ENCODE measurements around the gene SLC16A10. TPM values are rescaled to one million over a fixed set of nuclear protein-coding genes. Genes with fewer than 3 reads are reported as not detected.

SLC16A10 gene
- total and polyA plus RNA-seq, 2 of the 8 experiments (the other 6 are each of a cell fraction or from before 2014, with no cell fraction given) = 18.6 to 23.2 TPM

- TF ChIP-seq POLR2A (IDR thresholded peaks at IDR 0.05; ENCODE audit: control extremely low read depth in 1 of 2, low read depth in 2 of 2, low read length in 2 of 2) (peak; percentile 64 to 86; a peak in 2 of 3 replicates), TCF12 (IDR thresholded peaks at IDR 0.05; ENCODE audit: low read depth, low read length) (no peak), KDM4A (IDR thresholded peaks at IDR 0.05; ENCODE audit: low read depth, low read length, severe bottlenecking) (peak; percentile 73), TAF1 (IDR thresholded peaks at IDR 0.05; ENCODE audit: low read depth, low read length) (peak; percentile 65; the same call in 1 of the 2 replicates), POLR2AphosphoS5 (IDR thresholded peaks at IDR 0.05; ENCODE audit: low read depth, low read length) (peak; percentile 52; the same call in 1 of the 2 replicates), BRCA1 (IDR thresholded peaks at IDR 0.05; ENCODE audit: low read depth, low read length) (no peak), GABPA (IDR thresholded peaks at IDR 0.05; ENCODE audit: borderline replicate concordance, insufficient read depth, low read length) (no peak), GTF2F1 (IDR thresholded peaks at IDR 0.05; ENCODE audit: borderline replicate concordance, low read depth, low read length) (no peak)
These were observed at the start of gene SLC16A10 (continued) for GRCh38 chr6:111087106-111087835.
